Psoas muscle (tissue), 8 donors: Measurements from ENCODE around the gene POR. TPM values are rescaled to one million over a fixed set of nuclear protein-coding genes. Genes with fewer than 3 reads are reported as not detected.

ENCODE experiments used
- ATAC-seq, 4 donors: fragments of 200-7000 bp; cut with Tn5 transposase; one replicate each; pipeline ENCODE4 v1.9.1; 2020; ENCODE audit warnings: moderate library complexity in 3 of 4, mild to moderate bottlenecking in 2 of 4
- DNase-seq, 2 donors: peaks; one replicate each; pipeline ENCODE4 v3.0.0-alpha.2; 2020
- H3K27ac ChIP-seq: fragments of 200-600 bp; one replicate; pipeline ENCODE4 v1.8.0; 2022
- H3K27me3 ChIP-seq, 3 donors: fragments of 200-600 bp in 1 of 3; one replicate each; pipeline versions ENCODE4 v1.6.1 to v1.8.0; 2013 to 2022; ENCODE audit warnings: low read length in 2 of 3, mild to moderate bottlenecking in 2 of 3, moderate library complexity in 1 of 3; ENCODE audit not compliant: insufficient read depth in 3 of 3
- H3K36me3 ChIP-seq, 2 donors: fragments of 200-600 bp in 1 of 2; one replicate each; pipeline versions ENCODE4 v1.6.1 to v1.8.0; 2013 to 2022; ENCODE audit warnings: low read depth in 1 of 2, mild to moderate bottlenecking in 1 of 2, moderate library complexity in 1 of 2; ENCODE audit not compliant: insufficient read depth in 1 of 2
- H3K4me1 ChIP-seq: fragments of 200-600 bp; one replicate; pipeline ENCODE4 v1.8.0; 2022
- H3K4me3 ChIP-seq: fragments of 200-600 bp; one replicate; pipeline ENCODE4 v1.8.0; 2022; ENCODE audit warnings: mild to moderate bottlenecking
- H3K9me3 ChIP-seq: fragments of 200-600 bp; one replicate; pipeline ENCODE4 v1.8.0; 2022
- WGBS, 3 donors: extraction: QIAGEN DNeasy Blood & Tissue Kit; methylation state at CpG; one replicate each; pipeline versions ENCODE4 v1.1.6 to v1.1.7; 2013; 5-methylcytosine and 5-hydroxymethylcytosine counted together
- intact Hi-C, 2 donors: fragments of 100-400 bp; cut with DNase I; formaldehyde crosslinking; loops; one replicate each; pipeline versions ENCODE4 v1.11.0 to v1.14.2; 2022
- polyA plus RNA-seq, 3 donors: library from polyadenylated mRNA; stranded (reverse); fragments of 200-250 nt; gene quantifications; one replicate each; pipeline ENCODE4 v1.2.3, GENCODE V29; 2013
- total RNA-seq, 4 donors: library from RNA; stranded (reverse); fragmentation: NEBNext Ultra II Directional in 2 of 4; extraction: Animal tissue kit (Norgen Biotek cat#: 25700) in 2 of 4; gene quantifications; one replicate each; pipeline versions ENCODE4 v1.2.1 to v1.2.4, GENCODE V29; 2021 to 2023
- TF ChIP-seq, protein P1 (sequence below): fragments of 200-600 bp; IDR thresholded peaks from one replicate; pipeline ENCODE4 v1.8.0; 2022; ENCODE audit warnings: antibody characterized with exemption
- donor health status: healthy with polysubstance abuse.
- donor health status: DM: no; HTN: no; CAD: no; lungs with moderate emphysema.
- donor health status: Bipolar disorder and iron deficiency.
- donor health status: healthy.
- donor health status: DM: yes; HTN: yes; CAD: no.
- donor health status: DM: no; HTN: no; CAD: no.
- donor health status: DM: no; HTN: no; CAD: no.
- donor health status: DM: yes; HTN: yes; CAD: no.

POR gene
- total and polyA plus RNA-seq, 7 donors, result 48.8 to 288 (median 138) TPM

DNA sequence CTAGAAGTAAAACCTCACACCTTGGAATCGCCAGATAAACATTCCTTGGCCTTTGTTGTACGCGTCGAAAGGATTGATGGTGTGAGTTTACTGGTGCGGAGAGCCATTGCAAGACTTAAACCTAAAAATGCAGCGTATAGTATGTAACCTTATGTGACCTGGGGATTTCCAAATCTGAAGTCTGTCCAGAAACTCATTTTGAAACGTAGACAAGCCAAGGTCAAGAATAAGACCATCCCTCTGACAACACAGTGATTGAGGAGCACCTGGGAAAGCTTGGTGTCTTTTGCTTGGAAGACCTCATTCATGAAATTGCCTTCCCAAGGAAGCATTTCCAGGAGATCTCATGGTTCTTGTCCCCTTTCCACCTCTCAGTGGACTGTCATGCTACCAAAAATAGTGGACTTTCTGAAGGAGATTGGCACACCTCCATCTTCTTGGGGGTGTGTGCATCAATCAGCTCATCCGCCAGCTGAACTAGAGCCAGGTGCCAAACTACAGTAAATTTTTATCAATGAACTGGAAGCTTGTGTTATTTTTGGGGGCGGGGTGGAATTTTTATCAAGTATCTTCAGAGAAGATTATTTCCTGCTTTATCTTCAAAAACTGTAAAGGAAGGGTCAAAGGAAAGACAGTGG lies 8.1 kb downstream of the POR start:
- WGBS, 3 donors, result 75 to 80% (median 79%) methylated on average over 9 of the region's 9 CpGs
- TF ChIP-seq, protein P1, sequence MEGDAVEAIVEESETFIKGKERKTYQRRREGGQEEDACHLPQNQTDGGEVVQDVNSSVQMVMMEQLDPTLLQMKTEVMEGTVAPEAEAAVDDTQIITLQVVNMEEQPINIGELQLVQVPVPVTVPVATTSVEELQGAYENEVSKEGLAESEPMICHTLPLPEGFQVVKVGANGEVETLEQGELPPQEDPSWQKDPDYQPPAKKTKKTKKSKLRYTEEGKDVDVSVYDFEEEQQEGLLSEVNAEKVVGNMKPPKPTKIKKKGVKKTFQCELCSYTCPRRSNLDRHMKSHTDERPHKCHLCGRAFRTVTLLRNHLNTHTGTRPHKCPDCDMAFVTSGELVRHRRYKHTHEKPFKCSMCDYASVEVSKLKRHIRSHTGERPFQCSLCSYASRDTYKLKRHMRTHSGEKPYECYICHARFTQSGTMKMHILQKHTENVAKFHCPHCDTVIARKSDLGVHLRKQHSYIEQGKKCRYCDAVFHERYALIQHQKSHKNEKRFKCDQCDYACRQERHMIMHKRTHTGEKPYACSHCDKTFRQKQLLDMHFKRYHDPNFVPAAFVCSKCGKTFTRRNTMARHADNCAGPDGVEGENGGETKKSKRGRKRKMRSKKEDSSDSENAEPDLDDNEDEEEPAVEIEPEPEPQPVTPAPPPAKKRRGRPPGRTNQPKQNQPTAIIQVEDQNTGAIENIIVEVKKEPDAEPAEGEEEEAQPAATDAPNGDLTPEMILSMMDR, result no peak
- Histone ChIP-seq H3K9me3 (no peaks in the 10 kb centered on the region), H3K27me3 (no peaks in the 10 kb centered on the region), H3K36me3 (no peaks in the 10 kb centered on the region), H3K27ac (no peak overlapping the region), H3K4me1 (peaks cover 62% of the 10 kb centered on the region), H3K4me3 (no peak overlapping the region)
- intact Hi-C loops, result no loop called here
- no peak for ATAC-seq
- no peak for DNase-seq

DNA sequence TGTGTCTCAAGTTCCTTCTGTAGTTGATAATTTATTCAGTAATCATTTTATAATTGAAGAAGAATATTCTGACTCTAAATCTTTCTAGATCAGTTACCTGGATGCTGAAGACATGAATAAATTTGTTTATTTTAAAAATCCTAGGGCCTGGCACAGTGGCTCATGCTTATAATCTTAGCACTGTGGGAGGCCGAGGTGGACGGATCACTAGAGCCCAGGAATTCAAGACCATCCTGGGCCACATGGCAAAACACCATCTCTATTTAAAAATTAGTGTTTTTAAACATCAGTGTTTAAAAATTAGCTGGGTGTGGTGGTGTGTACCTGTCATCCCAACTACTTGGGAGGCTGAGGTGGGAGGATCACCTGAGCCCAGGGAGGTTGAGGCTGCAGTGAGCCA lies 9.3 kb downstream of the POR start:
- ATAC-seq, result no peak

DNA sequence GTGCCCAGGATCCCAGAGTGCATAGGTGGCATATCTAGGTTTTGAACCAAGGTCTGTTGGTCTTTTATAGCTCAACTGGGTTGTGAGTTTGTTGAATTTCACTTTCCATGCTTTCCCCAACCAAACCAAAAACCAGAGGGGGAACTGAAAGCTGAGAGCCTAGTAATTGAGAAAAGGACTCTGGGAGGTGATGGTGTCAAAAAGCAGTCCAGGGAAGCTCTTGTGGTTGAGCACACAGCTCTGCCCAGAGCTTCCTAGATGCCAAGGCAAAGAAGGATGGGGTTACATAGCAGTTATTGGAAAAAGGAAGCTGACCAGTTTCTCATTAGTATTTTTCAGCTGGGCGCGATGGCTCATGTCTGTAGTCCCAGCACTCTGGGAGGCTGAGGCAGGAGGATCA lies 9.9 kb downstream of the POR start:
- intact Hi-C loops, result no loop called here

More for the DNA sequence above, 9.3 kb downstream of the POR start:
- WGBS, 3 donors, result 94 to 98% (median 98%) methylated on average over 2 of the region's 2 CpGs
- TF ChIP-seq, protein P1, result no peak
- no peaks in the 10 kb centered on the region for H3K36me3 ChIP-seq
- H3K4me3 ChIP-seq, result no peak overlapping the region
- H3K27ac ChIP-seq, result no peak overlapping the region
- no peak for DNase-seq
- H3K9me3 ChIP-seq, result no peaks in the 10 kb centered on the region
- intact Hi-C loops, result no loop called here
- H3K4me1 ChIP-seq, result peaks cover 51% of the 10 kb centered on the region
- no peaks in the 10 kb centered on the region for H3K27me3 ChIP-seq

DNA sequence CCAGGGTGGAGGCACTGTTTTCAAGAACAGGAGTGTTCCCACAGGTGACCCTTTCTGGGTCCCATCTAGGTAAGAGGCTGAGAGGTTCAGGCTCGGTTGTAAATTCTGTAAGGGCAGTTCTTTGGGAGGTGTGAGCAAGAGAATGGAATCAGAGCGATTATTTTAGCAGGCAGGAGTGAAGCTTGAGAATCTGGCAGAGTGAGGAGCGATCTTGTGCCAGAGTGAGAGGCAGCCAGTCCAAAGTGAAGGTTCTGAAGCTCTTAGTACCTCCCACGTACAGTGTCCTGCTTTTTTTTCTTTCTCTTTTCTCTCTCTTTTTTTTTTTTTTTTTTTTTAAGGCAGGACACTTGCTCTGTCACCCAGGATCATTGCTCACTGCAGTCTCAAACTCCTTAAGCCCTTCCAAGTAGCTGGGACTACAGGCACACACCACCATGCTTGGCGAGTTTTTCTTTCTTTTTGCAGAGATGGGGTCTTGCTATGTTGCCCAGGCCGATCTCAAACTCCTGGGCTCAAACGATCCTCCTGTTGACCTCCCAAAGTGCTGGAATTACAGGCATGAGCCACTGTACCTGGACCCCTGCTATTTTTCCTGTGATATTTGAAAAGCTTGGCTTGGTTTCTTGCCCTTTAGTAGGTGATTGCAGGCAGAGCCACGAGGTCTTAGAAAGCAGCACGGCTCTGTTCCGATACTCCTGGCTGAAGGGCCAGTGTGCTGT lies 10.9 kb downstream of the POR start:
- H3K9me3 ChIP-seq, result no peaks in the 10 kb centered on the region
- no peaks in the 10 kb centered on the region for H3K36me3 ChIP-seq
- peaks cover 36% of the 10 kb centered on the region for H3K4me1 ChIP-seq
- peak; percentile 18 to 79 (median 64) for ATAC-seq
- no peaks in the 10 kb centered on the region for H3K27me3 ChIP-seq
- TF ChIP-seq, protein P1, result no peak
- H3K27ac ChIP-seq, result peak overlapping the region; percentile 60
- peak in 1 of 2 donors; percentile 35 for DNase-seq
- intact Hi-C loops, result no loop called here
- H3K4me3 ChIP-seq, result no peak overlapping the region
- 47 to 64% (median 48%) methylated on average over 10 of the region's 10 CpGs for WGBS, 3 donors

More for the DNA sequence above, 9.9 kb downstream of the POR start:
- H3K4me3 ChIP-seq, result no peak overlapping the region
- TF ChIP-seq, protein P1, result no peak
- ATAC-seq, result no peak
- peak overlapping the region; percentile 60 for H3K27ac ChIP-seq
- no peak for DNase-seq
- no peaks in the 10 kb centered on the region for H3K9me3 ChIP-seq
- WGBS, 3 donors, result 95 to 100% (median 96%) methylated on average over 2 of the region's 2 CpGs
- peaks cover 46% of the 10 kb centered on the region for H3K4me1 ChIP-seq
- H3K36me3 ChIP-seq, result no peaks in the 10 kb centered on the region
- H3K27me3 ChIP-seq, result no peaks in the 10 kb centered on the region
